GM18517 (cell line): ENCODE data around the gene EXOC3L2.

ENCODE experiments used
- ATAC-seq: cut with Tn5 transposase; IDR thresholded peaks from one replicate; pipeline ENCODE4 v1.9.1; 2021; ENCODE audit warnings: mild to moderate bottlenecking, moderate library complexity; ENCODE audit not compliant: unreplicated experiment

Gene EXOC3L2

GRCh38 chr19:45223879-45224278 is 21.3 kb downstream of the EXOC3L2 start:
- ATAC-seq, result no peak

DNA sequence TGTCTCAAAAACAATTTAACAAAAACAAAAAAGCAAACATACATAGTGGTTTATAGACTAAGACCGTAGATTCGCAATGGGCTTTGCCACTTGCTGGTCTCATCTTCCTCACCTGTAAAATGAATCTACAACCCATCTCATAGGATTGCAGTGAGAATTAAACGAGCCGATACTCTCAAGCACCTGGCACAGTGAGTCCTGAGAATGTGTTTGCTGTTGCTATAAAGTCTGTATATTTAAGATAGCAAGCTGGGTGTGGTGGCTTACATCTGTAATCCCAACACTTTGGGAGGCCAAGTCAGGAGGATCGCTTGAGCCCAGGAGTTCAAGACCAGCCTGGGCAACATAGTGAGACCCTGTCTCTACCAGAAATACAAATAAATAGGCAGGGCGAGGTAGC is 22.5 kb downstream of the EXOC3L2 start:
- no peak for ATAC-seq

- ATAC-seq, result no peak
These were observed 26.1 kb downstream of the EXOC3L2 start for GRCh38 chr19:45218911-45219743.

GRCh38 chr19:45218426-45218825 is 26.8 kb downstream of the EXOC3L2 start:
- ATAC-seq, result no peak

DNA sequence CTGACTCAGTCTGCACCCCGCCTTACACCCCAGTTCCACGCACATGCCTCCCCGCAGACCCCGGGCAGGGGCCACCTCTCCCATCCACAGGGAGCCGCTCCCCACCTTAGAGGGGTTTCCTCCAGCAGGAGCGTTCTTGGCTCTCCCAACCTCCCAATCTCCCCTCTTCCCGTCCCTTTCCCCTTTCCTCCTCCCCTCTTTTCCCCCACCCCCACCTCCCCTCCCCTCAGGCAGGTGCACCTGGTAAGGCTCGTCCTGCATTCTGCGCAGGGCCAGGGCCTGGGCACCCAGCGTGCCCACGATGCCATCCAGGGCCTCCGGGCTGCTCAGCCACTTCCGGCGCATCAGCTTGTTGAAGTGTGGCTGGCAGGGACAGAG is 27.3 kb downstream of the EXOC3L2 start:
- ATAC-seq, result no peak

DNA sequence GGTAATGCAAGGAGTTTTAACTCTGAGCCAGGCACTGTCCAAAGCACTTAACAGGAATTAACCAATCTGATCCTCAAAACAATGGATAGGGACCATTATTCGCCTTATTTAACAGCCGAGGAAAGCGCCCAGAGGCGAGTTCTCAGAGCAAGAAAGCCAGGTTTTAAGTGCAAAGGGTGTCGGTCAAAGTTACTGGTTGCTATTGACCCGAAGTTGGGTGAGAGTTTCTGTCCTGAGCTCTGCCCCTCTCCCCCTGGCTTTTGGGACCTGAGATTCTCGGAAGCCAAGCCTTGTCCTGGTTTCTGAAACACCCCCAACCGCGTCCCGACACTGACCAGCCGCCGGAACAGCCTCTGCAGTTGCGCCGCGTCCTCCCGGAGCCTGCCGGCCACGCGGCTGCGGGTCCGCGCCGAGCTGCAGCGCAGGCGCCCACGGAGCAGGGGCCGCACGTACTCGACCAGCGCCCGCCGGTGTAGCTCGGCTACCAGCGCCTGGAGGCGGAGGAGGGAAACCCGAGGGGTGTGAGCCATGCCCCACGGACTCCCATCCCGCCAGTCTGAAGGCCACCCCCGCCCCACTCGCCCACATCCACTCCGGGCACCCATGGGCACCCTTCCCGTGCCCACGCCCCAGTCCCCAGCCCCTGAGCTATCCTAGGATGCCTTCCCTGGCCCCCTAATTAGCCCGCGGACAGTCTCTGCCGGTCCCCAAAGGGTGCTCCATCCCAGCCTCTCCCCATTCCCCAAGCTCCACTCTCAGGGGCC is 27.8 kb downstream of the EXOC3L2 start:
- no peak for ATAC-seq

- ATAC-seq, result no peak
These were observed 28.5 kb downstream of the EXOC3L2 start for GRCh38 chr19:45216667-45217066.

- ATAC-seq, result no peak
These were observed 29.6 kb downstream of the EXOC3L2 start for GRCh38 chr19:45215391-45216191.

GRCh38 chr19:45213031-45213430 is 32.2 kb downstream of the EXOC3L2 start:
- ATAC-seq, result no peak

DNA sequence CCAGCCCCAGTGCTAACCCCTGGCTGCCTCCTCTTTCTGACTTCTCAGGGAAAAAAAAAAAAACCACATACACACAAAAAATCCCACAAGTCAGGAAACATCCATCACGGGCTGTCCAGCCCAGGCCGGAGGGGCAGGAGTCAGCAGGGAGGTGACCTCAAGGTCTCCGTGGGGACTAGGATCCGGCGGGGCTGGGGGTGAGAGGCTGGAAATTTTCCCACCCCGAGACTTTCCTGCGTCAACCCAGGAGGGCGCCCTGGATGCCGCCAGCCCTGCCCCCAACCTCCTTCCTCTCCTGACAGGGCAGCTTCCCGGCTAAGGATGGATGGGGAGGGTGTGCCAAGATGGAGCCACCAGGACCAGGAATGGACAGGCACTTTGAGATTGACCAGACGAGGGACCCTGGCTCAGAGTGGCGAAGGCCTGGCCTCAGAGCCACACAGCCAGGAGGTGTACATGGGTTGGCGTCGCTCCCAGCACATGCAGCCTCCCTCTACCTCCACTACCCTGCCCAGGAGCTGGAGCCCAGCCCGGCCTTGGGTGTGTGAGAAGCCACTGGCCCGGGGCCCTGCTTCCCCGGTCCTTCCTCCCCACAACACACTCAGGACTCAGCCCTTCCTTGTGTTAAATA is 33.3 kb downstream of the EXOC3L2 start:
- no peak for ATAC-seq

- no peak for ATAC-seq
These were observed 38.9 kb downstream of the EXOC3L2 start for GRCh38 chr19:45206328-45206727.

DNA sequence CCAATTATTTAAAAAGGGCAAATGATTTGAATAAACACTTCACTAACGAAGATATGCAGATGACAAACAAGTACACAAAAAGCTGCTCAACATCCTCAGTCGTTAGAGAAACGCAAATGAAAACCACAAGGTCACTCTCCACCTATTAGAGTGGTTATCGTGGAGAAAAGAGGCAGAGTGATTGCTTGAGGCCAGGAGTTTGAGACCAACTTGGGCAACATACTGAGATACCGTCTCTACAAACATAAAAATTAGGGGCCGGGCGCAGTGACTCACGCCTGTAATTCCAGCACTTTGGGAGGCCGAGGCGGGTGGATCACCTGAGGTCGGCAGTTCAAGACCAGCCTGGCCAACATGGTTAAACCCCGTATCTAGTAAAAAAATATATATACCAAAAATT is 39.4 kb downstream of the EXOC3L2 start:
- ATAC-seq, result no peak

DNA sequence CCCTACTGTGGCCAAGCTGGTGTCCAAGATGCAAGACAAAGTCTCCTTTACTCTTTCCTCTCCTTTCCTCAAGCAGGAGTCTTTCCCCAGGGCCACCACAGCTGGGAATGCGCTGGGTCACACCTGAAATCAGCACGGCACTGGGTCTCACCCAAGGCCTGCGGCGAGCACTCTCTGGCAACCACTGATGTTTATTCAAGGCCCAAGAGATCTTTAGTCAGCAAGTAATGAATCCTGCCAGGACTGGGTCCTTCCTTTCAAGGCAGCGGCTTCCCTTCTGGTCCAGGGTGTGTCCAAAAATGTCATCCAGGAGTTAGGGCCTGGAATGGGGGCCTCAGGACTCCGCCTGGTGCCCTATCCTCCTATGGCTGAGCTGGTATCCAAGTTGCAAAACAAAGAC is 42.6 kb downstream of the EXOC3L2 start:
- ATAC-seq, result no peak

DNA sequence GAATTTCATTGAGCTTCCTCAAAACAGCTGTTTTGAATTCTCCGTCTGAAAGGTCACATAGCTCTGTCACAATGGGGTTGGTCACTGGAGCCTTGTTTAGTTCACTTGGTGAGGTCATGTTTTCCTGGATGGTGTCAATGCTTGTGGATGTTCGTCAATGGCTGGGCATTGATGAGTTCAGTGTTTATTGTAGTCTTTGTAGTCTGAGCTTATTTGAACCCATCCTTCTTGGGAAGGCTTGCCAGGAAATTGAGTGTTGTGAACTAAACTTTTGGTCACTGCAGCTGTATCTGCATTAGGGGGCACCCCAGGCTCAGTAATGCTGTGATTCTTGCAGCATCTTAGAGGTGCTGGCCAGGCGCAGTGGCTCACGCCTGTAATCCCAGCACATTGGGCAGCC is 44.6 kb downstream of the EXOC3L2 start:
- no peak for ATAC-seq

GRCh38 chr19:45195764-45196163 is 49.4 kb downstream of the EXOC3L2 start:
- ATAC-seq, result no peak

GRCh38 chr19:45191375-45191774 is 53.8 kb downstream of the EXOC3L2 start:
- ATAC-seq, result no peak

GRCh38 chr19:45189971-45190370 is 55.2 kb downstream of the EXOC3L2 start:
- ATAC-seq, result no peak

DNA sequence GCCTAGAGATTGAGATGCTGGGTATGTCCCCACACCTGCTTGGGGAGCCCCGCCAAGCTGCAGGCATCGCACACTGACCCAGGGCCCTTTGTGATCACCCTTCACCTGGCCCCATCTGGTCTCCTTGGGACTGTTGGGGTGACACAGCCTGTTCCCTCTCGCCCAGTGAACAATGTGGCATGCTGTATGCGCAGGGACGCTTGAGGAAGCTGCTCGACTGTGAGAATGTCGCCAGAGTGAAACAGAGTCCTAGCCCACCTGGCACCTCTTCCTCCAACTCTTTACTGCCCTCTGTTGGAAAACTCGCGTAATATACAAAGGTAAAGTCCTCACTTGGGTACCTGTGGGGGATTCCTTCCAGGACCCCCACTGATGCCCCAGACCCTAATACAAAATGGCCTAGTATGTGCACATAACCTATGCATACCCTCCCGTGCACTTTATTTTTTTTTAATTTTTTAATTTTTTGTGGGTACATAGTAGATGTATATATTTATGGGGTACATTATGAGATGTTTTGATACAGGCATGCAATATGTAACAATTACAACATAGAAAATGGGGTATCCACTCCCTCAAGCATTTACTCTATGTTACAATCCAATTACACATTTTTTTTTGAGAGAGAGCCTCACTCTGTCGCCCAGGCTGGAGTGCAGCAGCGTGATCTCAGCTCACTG is 57.6 kb downstream of the EXOC3L2 start:
- ATAC-seq, result no peak

DNA sequence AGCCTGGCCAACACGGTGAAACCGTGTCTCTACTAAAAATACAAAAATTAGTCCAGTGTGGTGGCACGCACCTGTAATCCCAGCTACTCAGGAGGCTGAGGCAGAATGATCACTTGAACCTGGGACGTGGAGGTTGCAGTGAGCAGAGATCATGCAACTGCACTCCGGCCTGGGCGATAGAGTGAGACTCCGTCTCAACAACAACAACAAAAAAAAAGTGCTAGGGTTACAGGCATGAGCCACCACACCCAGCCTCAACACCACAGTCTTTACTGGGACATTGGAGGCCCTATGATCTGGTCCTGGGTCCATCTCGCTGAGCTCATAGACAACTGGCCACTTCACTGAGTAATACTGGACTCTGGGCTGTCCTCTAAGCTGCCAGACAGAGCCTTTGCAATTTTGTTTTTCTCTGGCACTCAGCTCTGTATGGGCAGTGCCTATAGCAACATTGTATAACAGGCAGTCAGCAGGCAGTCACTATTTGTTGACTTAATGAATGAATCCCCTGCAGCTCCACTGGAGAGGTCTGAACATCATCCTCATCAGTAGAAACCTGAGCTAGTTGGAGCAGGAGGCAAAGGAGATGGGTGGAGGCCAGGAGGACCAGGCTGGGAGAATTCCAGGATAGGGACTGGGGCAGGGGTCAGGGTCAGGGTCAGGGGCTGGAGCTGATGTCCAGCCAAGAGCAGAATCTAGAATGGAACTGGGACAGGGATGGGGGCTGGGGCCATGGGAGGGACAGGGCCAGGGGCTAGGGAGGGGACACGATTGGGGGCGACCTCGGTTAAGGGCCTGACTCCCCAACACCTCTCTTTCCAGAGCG is 58.5 kb downstream of the EXOC3L2 start:
- ATAC-seq, result no peak

- ATAC-seq, result no peak
These were observed 61.1 kb downstream of the EXOC3L2 start for GRCh38 chr19:45184115-45184514.
